Amniotic epithelial cell (primary cell): ENCODE results near the gene VWA5B1.

Experiments used
- DNase-seq: peaks from one replicate; pipeline ENCODE4 v3.0.0-alpha.2; 2010; ENCODE audit warnings: low read depth

Gene VWA5B1

GRCh38 chr1:20367116-20367585 is 76.5 kb downstream of the VWA5B1 start:
- peak; percentile 13 for DNase-seq

GRCh38 chr1:20367626-20368025 is 77.0 kb downstream of the VWA5B1 start:
- DNase-seq = no peak

- no peak for DNase-seq
These were observed 78.3 kb downstream of the VWA5B1 start for GRCh38 chr1:20368866-20369470.

GRCh38 chr1:20370698-20371097 is 80.0 kb downstream of the VWA5B1 start:
- DNase-seq = no peak

- DNase-seq = peak; percentile 15
These were observed 80.7 kb downstream of the VWA5B1 start for GRCh38 chr1:20371411-20371810.

- no peak for DNase-seq
These were observed 81.2 kb downstream of the VWA5B1 start for GRCh38 chr1:20371883-20372282.

GRCh38 chr1:20372676-20373075 is 82.0 kb downstream of the VWA5B1 start:
- no peak for DNase-seq

- DNase-seq = no peak
These were observed 82.6 kb downstream of the VWA5B1 start for GRCh38 chr1:20373286-20373685.

GRCh38 chr1:20373764-20374163 is 83.1 kb downstream of the VWA5B1 start:
- no peak for DNase-seq

- no peak for DNase-seq
These were observed 84.9 kb downstream of the VWA5B1 start for GRCh38 chr1:20375563-20375962.

- DNase-seq = no peak
These were observed 85.5 kb downstream of the VWA5B1 start for GRCh38 chr1:20376171-20376570.

- peak; percentile 12 for DNase-seq
These were observed 86.3 kb downstream of the VWA5B1 start for GRCh38 chr1:20376880-20377494.

GRCh38 chr1:20377516-20378270 is 87.0 kb downstream of the VWA5B1 start:
- no peak for DNase-seq

- DNase-seq = no peak
These were observed 88.4 kb downstream of the VWA5B1 start for GRCh38 chr1:20379075-20379474.

- DNase-seq = no peak
These were observed 89.5 kb downstream of the VWA5B1 start for GRCh38 chr1:20380175-20380574.

GRCh38 chr1:20380616-20381035 is 90.0 kb downstream of the VWA5B1 start:
- DNase-seq = peak; percentile 72

- DNase-seq = no peak
These were observed 90.5 kb downstream of the VWA5B1 start for GRCh38 chr1:20381045-20381641.

GRCh38 chr1:20381961-20382360 is 91.3 kb downstream of the VWA5B1 start:
- DNase-seq = no peak

- no peak for DNase-seq
These were observed 92.0 kb downstream of the VWA5B1 start for GRCh38 chr1:20382711-20383110.

GRCh38 chr1:20383631-20384030 is 93.0 kb downstream of the VWA5B1 start:
- no peak for DNase-seq

- no peak for DNase-seq
These were observed 95.0 kb downstream of the VWA5B1 start for GRCh38 chr1:20385630-20386029.

GRCh38 chr1:20386323-20387081 is 95.8 kb downstream of the VWA5B1 start:
- no peak for DNase-seq
